Fibroblast of mammary gland (primary cell): ENCODE data around the gene ZSWIM6.
A peak's percentile ranks its signal among the peaks of the same experiment; 100 is the strongest.
"Not testable (repeated sequence)": the region's sequence is repeated elsewhere in the genome, so short reads cannot be mapped to it uniquely, and the experiment has no call there.

Source experiments
- DNase-seq: peaks from one replicate; pipeline ENCODE4 v3.0.0-alpha.2; 2010; ENCODE audit warnings: low read depth
- H3K4me3 ChIP-seq: 2 replicates; pipeline ENCODE4 v1.5.1; 2011; ENCODE audit warnings: low read depth, mild to moderate bottlenecking, low read length, moderate library complexity; ENCODE audit not compliant: control insufficient read depth
- TF ChIP-seq, protein P1 (sequence below): conservative IDR thresholded peaks from 2 replicates; pipeline ENCODE4 v1.5.1; 2011; ENCODE audit warnings: low read depth, low read length, inconsistent platforms; ENCODE audit not compliant: control insufficient read depth, insufficient read depth

Gene ZSWIM6

DNA sequence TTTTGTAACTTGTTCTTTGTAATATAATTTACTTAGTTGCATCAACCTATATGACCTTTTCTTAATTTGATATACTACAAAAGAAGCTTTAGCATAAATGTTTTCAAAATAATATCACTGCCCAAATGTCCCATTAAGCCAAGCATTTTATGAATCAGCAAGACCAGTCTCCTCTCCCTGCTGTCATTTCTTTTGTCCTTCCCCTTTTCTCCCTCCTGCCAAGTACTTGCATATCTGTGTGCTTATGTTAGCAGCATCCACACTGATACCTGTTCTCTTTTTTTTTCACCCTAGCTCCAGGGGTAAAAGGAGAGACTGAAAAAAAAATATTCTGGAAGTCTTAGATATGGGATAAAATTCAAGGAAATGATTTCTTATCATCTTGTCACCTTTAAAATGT lies 69.7 kb downstream of the ZSWIM6 start:
- TF ChIP-seq, protein P1, sequence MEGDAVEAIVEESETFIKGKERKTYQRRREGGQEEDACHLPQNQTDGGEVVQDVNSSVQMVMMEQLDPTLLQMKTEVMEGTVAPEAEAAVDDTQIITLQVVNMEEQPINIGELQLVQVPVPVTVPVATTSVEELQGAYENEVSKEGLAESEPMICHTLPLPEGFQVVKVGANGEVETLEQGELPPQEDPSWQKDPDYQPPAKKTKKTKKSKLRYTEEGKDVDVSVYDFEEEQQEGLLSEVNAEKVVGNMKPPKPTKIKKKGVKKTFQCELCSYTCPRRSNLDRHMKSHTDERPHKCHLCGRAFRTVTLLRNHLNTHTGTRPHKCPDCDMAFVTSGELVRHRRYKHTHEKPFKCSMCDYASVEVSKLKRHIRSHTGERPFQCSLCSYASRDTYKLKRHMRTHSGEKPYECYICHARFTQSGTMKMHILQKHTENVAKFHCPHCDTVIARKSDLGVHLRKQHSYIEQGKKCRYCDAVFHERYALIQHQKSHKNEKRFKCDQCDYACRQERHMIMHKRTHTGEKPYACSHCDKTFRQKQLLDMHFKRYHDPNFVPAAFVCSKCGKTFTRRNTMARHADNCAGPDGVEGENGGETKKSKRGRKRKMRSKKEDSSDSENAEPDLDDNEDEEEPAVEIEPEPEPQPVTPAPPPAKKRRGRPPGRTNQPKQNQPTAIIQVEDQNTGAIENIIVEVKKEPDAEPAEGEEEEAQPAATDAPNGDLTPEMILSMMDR = no peak
- no peak overlapping the region for H3K4me3 ChIP-seq
- peak; percentile 60 for DNase-seq

DNA sequence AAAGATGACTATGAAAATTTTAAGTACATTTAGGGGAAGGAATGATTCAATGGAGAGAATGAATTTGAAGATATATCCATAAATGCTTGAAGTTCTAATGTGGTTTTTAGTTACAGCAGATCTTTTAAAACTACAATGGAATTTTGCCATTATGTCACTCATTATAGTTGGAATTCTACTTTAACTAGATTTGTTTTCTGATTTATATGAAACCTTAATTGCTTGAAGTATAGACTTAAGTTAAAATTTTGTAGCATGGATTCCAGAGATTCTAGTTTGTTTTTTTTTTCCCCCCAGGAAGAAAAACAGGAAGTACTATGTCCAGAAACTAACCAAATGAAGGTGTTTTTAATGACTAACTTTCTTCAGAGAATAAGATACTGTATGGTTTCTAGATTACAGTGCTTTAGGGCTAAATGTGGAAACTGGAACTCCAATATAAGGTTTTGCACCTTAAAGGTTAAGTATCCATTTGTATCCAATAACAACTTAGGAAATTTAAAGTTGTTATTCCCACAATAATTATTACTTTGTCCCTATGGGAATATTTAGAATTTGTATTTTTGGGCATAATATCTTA lies 70.3 kb downstream of the ZSWIM6 start:
- TF ChIP-seq, protein P1 = no peak
- no peak for DNase-seq
- H3K4me3 ChIP-seq = no peak overlapping the region

DNA sequence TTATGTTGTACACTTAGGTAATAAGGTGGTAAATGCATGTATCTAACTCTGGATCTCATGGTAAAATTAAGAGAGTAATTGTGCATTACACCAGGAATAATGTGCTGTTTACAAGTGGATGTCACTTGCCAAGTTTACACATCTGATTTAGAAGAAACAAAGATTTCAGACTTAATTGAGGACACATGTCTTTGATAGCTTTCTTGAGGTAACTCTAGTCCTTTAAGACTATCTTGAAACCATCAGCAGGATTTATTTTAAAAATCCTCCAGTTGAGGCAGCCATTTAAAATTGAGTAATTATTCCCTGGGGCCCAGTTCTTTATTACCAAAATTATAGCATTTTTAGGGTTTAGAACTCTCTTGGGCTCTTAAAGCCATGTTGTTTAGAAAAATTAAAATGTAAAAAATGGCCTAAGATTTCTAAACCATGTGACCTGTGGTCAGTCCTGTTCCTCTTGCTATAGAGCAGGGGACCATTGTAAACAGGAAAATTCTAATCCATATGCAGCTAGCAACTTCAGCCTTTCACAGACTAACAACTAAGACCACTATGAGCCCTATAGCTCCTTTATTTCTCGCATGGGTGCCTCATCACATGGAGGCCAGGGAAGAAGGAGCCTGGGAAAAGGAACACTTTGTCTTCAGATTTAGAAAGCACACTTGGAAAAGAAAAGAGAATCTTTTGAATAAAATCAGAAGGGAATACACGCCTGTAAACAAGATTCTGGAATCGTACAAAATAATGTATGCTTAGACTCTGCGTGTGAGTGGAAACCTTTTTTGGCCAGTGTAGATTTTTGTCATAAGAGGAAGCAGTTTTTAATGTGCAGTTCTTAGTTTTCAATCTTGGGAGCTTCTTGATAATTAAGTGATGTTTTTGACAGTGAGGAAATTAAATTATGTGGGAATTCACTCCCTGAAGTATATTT lies 71.2 kb downstream of the ZSWIM6 start:
- TF ChIP-seq, protein P1 = no peak
- H3K4me3 ChIP-seq = no peak overlapping the region
- no peak for DNase-seq

DNA sequence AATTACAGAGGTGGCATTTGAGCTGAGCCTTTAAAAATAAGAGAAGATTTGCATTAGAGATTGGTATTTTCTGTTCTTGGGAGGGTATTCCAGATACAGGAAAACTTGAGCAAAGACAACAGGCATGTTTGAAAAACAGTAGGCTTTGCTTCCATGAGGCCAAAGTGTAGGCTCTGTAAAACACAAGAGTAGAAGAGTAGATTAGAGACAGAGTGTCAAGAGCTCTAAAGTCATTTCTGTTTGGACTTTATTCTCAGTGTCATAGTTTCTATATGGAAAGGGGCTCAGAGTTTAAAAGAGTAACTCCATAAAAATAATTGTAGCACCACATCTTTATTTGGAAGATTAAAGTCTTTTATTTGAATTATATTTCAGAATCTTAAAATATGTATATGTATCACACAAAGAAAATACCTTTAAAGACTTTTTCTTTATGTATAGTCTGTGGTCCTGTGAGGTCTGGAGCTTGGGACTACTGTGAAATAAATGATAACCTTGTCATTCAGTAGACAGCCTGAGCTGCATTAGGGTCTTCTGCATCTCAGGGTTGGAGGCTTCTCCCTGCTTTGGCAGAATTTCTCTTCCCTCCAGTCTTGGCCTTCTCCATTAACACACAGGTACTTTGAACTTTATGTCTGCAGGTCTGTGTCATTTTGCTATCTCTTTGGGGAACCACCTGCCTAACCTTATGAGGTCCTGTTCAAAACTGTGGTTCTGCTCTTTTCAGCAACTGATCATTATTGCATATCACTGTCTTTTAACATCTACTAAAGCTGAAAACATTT lies 73.6 kb downstream of the ZSWIM6 start:
- DNase-seq = no peak
- TF ChIP-seq, protein P1 = no peak
- no peak overlapping the region for H3K4me3 ChIP-seq

DNA sequence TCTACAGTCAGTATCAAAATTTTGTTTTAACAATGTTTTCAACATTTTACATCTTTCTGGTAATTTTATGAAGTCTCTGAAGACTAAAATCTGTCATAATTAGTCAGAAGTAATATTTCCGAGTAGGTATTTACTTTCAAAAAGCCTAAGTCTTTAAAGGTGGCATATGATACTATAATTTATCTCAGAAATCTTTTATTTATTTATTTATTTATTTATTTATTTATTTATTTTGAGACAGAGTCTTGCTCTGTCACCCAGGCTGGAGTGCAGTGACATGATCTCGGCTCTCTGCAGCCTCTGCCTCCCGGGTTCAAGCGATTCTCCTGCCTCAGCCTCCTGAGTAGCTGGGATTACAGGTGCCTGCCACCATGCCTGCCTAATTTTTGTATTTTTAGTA lies 74.4 kb downstream of the ZSWIM6 start:
- DNase-seq, H3K4me3 ChIP-seq: not testable (repeated sequence)

DNA sequence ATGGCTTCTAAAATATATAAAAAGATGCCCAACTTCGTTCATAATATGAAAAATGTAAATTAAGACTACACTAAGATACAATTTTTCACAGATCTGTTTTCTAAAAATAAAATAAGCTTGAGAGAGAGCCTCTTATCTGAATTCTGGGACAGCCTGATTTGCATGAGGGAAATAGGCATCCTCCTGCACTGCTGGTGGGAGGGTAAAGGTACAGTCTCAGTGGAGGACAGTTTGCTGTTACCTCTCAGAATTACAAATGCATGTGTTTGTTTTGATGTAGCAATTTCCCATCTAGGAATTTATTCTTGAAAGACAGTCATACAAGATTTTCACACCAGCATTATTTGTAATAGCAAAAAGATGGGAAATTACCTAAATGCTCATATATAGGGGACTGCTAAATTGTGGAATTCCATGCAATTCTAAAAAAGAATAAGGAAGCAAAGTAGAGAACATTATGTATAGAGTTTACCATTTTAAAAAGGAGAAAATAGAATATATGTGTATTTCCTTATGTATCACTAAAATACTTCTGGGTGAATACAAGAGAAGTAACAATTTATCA lies 75.7 kb downstream of the ZSWIM6 start:
- H3K4me3 ChIP-seq = no peak overlapping the region
- TF ChIP-seq, protein P1 = no peak
- DNase-seq = no peak
